HTR-8/SVneo (cell line): ENCODE measurements around the gene OPN1SW.

Source experiments
- DNase-seq: peaks from one replicate; pipeline ENCODE4 v3.0.0; 2011; ENCODE audit warnings: low spot score, mixed read lengths; ENCODE audit not compliant: insufficient read length
- FAIRE-seq: peaks from 2 replicates; lab custom pipeline; 2011; peaks lifted over from hg19 to GRCh38; lab: Jason Lieb, UNC

OPN1SW gene

DNA sequence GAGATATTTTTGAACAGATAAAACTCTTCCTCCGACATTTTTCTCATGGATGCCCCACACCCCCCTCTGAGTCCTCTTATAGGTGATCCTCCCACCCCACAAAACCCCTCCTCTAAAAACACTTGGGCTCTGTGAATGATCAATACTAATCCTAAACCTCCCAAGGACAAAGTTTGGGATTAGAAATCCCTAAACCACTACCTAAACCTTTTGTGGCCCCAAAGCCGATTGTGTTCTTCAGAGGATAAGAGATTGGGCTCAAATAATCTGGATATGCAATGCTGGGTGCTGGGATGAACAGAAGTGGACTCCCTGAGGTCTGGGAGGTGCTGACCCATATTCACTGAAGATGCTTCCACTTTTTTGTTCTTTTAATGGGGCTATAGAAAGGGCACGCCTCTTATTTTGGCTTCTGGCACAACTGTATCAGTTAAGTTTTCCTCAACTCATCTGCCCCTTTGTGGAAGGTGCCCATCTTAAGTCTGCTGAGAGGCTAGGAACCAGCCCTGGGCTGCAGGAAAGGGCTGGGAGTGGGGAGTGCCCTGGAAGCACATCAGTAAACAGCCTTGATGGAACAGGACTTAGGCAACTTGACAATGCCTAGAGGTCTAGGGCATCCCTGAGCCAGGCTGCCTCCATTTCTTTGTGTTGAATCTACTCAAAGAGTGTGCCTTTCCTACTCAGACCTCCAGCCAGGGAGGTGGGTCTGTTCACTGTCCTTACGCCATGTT, at the start of gene OPN1SW:
TSS of gene OPN1SW (minus strand) at position 51 of the 731 bp plus-strand sequence. CDS start at position 38, 13 bp downstream.
- no peak for FAIRE-seq

GRCh38 chr7:128821724-128822123, 46.1 kb upstream of the OPN1SW start:
- FAIRE-seq (no peak), DNase-seq (no peak)

More for the DNA sequence above, at the start of gene OPN1SW:
- no peak for DNase-seq

DNA sequence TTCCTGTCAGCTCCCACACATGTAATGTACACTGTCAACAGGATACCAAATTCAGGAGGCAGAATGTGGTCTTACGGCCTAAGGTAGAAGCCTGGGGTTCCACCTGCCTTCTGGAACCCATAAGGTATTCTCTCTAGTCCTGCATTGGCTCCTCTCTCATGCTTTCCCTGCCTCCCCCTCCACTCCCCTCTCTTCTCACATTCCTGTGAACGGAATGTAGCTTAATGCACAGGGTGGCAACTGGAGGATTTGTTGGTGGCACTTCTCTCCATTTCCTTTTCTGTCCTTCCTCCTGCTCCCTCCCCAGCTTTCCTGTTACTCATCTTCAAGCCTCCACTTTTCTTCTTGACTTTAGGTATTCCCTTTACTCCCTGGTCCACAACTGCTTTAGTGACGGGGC, 43.1 kb upstream of the OPN1SW start:
- FAIRE-seq (no peak), DNase-seq (no peak)

DNA sequence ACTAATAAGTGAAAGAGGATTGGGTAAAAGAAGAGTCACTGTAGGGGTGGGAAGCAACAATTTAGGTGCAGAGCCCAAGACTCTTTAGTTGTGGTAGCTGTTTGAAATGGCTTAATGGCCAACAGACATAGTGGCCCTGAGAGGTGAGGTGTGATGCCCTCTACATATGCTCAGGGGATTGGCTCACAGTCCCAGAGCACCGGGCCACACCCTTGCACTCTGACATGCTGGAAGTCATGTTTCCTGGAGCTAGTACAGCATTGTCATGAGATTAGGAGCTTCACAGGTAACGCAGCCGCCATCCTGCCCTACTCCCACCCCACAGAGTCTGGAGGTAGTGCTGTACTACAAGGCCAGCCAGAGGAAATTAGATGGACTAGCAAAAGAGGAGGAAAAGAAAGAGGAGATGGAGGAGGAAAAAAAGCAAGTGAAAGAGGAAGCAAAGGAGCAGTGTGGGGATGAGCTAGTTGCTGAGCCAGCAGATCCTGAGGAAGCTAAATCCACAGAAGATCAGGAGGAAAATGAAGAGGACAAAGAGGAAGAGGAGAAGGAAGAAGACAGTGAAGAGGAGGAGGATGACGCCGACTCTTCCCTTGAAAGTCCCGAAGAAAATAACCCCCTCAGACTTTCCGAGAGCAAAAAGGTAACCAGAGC, 39.8 kb upstream of the OPN1SW start:
- no peak for FAIRE-seq
- DNase-seq = no peak

DNA sequence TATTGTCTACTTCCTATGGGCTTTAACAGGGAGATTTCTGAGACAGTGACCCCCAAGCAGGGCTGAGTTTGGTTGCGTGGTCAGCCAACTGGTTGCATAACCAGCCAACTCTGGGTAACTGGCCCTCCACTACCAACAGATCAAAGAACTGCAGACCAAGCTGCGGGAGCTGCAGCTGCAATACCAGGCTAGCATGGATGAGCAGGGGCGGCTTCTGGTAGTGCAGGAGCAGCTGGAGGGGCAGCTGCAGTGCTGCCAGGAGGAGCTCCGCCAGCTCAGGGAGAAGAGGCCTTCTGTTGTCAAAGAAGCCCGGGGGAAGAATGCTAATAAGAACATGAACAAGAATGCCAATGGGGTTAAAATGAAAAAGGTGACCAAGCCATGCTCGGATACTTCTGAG, 38.9 kb upstream of the OPN1SW start:
- DNase-seq (no peak), FAIRE-seq (no peak)

GRCh38 chr7:128812514-128813168, 37.0 kb upstream of the OPN1SW start:
- no peak for FAIRE-seq
- DNase-seq = no peak

DNA sequence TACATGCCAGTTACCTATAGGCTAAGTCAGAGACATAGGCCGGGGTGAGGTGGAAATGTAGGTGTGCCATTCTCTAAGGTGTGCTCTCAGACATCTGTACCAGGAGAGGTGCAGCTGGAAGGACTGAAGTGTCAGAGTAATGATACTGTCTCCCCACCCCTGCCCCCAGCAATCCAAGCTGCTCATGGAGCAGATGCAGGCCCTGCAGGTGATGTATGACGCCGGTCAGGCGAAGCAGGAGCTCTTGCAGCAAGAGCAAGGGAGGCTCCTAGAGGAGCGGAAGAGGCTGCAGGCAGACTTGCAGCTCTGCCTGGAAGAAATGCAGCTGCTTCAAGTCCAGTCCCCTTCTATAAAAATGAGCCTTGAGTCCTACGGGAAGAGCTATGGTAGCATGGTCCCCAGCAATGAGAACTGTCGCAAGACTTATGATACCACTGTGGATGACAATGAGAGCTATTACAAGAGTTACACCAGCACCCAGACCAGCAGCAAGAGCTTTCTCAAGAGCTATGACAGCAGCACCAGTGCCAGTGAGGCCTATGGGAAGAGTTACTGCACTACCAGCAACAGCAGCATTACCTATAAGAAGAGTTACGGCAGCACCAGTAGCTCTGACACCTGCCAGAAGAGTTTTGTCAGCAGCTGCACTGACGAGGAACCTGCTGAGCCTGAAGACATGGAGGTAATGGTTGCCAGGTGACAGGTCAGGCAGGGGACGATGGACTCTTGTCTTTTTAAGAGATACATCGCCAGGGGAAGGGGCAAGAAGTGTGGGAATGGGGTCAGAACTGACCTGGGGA, 36.2 kb upstream of the OPN1SW start:
- DNase-seq = no peak
- FAIRE-seq = no peak

- FAIRE-seq (no peak), DNase-seq (no peak)
Observed at GRCh38 chr7:128810997-128811396, 35.4 kb upstream of the OPN1SW start.

DNA sequence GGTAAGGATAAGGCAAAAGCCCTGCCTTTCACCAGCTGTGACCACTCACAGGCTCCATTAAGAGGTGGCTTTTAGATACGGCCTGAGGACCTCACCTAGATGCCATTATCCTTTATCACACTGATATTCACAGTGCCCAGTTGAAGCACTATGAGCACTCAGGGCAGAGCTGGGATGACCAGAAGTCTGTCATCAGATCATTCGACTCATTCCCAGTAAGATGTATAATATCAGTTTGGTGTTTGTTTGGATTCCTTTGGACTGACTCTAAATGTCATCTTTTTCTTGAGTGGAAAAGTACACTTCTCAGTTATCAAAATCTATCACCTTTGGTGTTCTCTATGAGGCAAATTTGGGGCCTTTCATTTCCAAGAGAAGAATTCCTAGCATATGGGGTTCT, 34.9 kb upstream of the OPN1SW start:
- DNase-seq (no peak), FAIRE-seq (no peak)

DNA sequence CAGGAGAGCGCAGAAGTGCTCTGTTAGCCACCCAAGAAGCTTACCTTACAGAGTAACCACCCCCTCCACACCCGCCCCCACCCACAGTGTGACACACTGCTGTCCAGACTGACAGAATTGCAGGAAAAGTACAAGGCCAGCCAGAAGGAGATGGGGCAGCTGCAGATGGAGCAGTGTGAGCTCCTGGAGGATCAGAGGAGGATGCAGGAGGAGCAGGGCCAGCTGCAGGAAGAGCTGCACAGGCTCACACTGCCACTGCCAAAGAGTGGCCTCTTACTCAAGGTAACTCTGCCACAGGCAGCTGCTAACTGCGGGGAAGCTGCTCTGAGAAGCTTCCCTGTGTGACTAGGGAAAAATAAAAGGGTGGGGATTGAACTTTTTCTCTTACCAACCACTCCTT, 33.8 kb upstream of the OPN1SW start:
- DNase-seq (no peak), FAIRE-seq (no peak)

DNA sequence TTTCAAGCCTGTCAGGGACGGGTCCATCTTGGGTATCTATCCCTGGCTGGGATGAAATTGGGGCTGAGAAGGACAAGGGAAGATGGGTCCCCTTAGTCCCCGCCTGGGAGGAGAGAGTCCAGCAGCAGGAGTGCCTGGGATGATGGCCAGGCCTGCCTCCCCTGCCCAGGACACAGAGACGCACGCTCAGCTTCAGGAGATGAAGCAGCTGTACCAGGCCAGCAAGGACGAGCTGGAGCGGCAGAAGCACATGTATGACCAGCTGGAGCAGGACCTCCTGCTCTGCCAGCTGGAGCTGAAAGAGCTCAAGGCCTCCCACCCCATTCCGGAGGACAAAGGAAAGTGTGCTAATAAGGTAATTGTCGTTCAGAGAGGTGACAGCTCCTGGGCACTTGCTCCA, 31.6 kb upstream of the OPN1SW start:
- no peak for DNase-seq

GRCh38 chr7:128805225-128805624, 29.6 kb upstream of the OPN1SW start:
- FAIRE-seq = no peak

More for the DNA sequence above, 31.6 kb upstream of the OPN1SW start:
- FAIRE-seq = no peak

DNA sequence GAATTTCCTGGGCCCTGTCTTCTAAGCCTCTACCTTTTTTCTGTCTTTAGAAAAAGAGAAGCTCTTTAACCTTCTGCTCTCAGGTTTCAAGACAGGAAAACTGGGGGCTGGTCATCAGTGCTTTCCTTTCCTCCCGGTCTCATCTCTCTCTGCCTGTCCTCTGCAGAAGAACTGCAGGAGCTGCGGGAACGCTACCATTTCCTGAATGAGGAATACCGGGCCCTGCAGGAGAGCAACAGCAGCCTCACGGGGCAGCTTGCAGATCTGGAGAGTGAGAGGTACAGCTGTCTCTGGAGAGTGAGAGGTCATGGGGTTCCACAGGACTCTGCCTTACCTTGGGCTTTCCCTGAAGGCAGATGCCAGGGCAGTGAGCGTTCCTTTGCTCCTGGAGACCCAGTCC, 28.9 kb upstream of the OPN1SW start:
- no peak for FAIRE-seq
- DNase-seq = no peak

More at GRCh38 chr7:128805225-128805624, 29.6 kb upstream of the OPN1SW start:
- no peak for DNase-seq

DNA sequence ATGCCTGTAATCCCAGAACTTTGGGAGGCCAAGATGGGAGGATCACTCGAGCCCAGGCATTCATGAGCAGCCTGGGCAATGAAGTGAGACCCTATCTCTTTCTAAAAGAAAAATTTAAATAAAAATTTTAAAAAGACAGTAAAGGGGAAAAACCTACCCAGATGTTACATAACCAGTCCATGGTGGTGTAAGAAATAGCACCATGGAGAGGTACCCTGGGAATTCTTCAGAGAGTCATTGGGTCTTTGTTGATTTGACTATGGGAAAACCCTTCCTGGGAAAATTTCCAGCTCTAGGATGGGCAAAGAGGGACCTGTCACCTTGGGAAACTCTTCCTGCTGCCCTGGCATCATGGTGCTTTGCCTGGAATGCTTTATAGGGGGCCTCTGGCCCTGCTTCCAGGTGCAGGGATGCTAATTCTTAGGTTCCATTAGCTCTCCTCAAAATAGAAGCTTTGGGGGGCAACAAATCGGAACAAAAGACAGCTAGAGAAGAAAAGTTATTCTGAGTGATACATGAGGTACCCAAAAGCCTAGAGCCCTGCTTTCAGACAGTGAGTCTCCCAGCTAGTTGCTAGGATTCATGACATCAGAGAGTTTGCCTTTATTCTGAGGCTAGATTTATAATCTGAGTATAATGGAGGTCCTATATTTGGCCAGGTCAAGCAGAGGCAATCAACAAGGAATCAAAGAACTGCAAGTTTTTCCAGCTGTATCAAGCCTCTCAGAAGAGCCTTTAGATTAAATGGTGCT, 26.2 kb upstream of the OPN1SW start:
- DNase-seq (no peak), FAIRE-seq (no peak)

DNA sequence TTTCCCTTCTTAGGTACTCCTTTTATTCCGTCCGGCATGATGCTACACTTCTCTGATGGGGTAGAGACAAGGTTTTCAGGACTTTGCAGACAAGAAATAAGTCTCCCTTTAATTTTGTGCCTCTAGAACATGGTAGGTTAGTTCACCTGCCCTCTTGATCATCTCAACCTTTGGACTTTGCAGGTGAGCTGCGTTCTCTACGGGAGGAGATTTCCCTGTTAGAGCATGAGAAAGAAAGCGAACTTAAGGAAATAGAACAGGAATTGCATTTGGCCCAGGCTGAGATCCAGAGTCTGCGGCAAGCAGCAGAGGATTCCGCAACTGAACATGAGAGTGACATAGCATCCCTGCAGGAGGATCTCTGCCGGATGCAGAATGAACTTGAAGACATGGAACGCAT, 25.4 kb upstream of the OPN1SW start:
- FAIRE-seq = no peak

DNA sequence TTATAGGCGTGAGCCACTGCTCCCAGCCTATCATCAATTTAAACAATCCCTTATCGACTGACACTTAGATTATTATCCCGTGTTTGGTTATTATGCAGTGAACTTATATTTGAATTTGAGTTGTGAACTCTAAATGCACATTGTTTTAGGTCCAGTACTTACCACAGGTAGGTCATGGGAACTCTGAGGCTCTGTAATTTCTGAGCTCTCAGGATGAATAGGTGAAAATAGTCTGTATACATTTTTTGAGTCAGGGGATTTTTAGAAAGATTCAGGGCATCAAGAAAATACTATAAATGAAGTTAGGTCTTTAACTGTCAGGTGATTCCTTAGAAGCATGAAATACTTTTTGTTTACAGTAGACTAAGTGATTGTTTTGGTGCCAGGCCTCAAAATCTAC, 25.0 kb upstream of the OPN1SW start:
- FAIRE-seq (no peak), DNase-seq (no peak)

More for the DNA sequence above, 25.4 kb upstream of the OPN1SW start:
- no peak for DNase-seq

DNA sequence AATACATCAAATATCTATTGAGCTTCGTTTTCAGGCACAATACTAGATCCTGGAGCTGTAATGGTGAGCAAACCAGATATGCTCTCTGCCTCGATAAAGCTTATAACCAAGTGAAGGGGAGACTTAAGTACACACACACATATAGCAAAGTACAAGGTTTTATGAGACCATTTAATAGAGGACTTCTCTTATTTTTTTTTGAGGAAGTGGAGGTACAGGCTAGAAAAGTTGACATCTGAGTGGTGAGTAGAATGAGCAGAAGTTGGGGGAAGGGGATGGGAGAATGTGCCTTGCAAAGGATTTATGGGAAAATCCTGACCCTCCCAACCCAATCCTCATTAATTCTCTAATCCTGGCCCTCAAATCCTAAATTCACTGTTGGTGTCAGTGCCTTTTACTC, 23.9 kb upstream of the OPN1SW start:
- DNase-seq (no peak), FAIRE-seq (no peak)

- DNase-seq (no peak), FAIRE-seq (no peak)
Observed at GRCh38 chr7:128796327-128796726, 20.7 kb upstream of the OPN1SW start.

DNA sequence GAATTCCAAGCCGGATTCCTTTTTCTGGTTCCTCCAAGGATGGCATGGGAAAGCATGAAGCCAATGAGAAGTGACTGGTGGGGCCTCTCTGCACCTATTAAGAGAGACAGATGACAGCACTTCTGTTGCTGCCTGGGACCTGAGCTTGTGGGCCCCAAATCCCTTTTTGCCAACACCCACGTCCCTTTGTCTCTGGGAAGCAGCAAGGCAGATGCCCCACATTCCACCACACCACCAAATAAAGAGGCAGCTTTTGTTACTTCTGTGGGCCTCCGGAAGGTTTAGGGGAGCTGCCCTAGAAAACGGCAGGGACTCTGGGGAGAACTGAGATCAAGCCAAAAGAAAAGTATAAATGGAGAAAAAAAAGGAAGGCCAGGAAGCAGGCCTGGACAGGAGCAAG, 19.5 kb upstream of the OPN1SW start:
- no peak for FAIRE-seq
- no peak for DNase-seq

DNA sequence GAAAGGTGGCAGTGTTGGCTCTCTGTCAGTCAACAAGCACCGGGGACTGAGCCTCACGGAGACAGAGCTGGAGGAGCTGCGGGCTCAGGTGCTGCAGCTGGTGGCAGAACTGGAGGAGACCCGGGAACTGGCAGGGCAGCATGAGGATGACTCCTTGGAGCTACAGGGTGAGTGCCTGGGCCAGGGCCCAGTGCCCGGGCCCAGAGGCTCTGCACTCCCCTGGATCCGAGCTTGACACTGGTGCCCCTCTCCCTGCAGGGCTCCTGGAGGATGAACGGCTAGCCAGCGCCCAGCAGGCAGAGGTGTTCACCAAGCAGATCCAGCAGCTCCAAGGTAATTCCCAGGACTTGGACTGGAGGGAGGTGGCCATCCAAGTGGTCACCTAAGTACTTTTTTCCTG, 18.8 kb upstream of the OPN1SW start:
- DNase-seq = no peak
- no peak for FAIRE-seq
